HK-2 (cell line): ENCODE data around the gene INTS14.
"Not testable (repeated sequence)": the region's sequence is repeated elsewhere in the genome, so short reads cannot be mapped to it uniquely, and the experiment has no call there.

ENCODE experiments used
- DNase-seq: peaks from one replicate; pipeline ENCODE4 v3.0.0-alpha.2; 2018; ENCODE audit not compliant: unreplicated experiment

Gene INTS14

DNA sequence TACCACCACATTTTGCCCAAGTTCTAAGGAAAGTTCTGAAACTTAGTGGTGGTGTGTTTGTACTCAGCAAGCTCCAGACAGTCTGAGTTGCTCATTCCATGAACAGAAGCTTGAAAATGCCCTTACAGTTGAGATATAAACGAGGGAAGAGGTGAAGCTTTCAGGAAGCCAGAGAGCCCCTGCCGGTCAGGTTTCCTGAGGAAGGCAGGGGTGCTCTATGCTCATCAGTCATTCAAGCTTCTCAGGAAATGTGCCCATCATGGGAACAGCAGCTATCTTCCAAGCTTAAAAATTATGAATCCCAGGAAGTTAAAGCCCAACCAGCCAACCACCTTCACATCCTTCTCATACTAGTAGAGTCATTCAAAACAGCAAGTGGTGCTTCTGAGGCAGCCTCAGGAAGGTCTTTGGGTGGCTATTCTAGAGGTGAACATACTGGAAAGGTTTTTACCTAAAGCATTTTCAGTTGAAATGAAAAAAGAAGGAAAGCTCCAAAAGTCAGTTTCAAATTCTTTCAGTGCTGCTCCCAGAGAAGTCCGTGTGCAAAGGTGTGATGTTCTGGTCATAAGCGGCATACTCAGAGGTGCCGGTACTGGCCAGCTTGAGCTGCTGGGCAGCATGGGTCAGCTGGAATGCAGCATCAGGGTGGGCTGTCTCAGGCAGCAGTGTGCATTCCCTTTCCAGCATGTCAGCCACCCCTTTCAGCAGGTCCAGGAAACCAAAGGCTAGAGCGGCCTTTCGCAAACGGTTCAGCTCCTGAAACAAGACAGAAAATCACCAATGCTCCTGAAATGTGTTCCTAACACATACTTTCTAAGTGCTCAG lies 31.8 kb downstream of the INTS14 start:
- no peak for DNase-seq

DNA sequence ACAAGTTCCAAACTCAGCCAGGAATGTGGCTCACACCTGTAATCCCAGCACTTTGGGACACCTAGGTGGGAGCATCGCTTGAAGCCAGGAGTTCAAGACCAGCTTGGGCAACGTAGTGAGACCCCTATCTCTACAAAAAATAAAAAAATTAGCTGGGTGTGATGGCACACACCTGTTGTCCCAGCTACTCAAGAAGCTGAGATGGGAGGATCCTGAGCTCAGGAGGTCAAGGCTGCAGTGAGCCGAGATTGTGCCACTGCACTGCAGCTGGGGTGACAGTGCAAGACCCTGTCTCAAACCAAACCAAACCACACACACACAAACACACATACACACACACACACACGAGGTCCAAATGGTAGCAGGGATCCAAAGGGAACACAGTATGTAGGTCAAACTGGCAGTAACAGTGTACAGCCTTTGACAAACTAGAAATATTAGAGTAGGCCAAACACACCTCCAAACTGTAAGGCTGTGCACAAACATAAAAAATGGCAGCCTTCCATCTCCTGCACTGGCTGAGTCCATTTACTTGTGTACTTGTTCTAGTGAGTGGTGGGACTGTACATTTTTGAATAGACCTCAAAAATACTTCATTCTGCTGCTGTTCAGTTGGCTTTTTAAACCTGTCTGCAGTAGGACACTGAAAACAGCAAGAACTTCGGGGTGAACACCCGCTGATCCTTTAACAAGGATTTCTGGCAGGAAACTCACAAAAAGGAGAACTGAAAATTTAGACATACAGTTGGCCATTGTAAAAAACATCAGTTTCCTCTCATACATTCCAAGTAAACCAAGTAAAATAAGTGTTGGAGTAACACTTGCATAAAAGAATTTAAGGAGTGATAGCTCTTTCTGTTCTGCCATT lies 33.6 kb downstream of the INTS14 start:
- DNase-seq = no peak

DNA sequence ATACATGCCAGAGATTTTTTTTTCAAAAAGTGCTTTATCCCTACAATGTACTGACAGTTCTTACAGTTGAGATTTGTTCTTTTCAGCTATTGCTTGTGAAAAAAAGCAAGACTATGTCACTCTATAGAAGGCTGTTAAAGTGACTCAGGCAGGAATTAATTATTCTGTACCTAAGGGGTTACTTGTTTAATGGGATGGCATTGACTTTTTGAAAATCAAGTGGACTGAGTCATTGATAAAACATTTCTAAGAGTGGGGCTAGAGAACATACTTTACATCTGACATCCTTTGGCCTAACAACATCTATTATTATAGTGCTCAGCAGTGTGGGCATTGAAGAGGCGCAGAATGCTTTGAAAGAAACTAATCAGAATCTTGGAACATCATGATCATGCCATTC lies 34.3 kb downstream of the INTS14 start:
- no peak for DNase-seq

DNA sequence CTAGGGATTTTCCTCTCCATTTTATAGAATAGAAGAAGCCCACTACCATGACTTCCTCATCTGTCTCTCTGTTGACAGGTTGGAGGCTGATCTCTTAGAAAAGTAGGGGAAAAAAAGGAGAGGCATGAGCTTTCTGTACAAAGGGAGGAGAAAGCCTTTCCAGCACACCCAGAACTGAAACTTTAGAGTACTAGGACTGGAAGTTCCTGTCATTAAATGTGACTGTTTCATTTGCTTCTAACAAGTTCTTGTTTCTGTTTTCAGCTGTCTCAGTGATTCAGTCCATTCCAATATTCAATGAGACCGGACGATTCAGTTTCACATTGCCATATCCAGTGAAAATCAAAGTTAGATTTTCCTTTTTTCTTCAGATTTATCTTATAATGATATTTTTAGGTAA lies 39.0 kb downstream of the INTS14 start:
- DNase-seq = no peak

DNA sequence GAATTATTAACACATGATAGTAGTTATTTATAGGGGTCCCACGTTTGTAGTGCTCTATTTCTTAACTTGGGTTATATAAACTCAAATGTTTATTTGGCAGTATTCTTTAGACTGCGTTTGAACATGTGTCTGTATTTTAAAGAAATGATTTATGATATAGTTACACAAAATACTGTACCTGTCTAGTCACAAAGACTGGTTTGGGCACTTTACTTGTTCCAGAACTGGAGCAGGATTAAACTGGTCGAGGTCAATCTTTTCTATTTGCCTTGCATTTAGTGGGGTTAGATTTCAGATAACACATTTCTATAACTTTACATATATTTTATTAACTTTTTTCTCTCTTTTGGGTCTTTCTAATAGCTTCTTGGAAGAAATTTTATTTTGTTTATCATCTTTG lies 41.2 kb downstream of the INTS14 start:
- no peak for DNase-seq

DNA sequence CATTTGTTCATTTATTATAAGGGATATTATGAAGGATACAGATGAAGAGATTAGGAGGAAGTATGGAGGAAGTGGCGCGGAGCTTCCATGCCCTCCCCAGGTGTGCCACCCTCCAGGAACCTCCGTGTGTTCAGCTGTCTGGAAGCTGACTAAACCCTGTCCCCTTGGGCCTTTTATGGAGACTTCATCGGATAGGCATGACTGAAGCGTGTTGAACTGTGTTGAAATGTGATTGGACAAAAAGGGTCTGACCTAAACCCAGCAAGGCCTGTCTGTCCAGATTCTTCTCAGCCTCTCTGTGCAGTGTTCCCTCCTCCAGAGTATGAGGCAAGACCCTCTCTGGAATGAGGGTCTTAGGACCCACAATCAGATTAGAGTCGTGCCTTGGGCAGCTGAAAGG lies 49.0 kb downstream of the INTS14 start:
- DNase-seq = no peak

DNA sequence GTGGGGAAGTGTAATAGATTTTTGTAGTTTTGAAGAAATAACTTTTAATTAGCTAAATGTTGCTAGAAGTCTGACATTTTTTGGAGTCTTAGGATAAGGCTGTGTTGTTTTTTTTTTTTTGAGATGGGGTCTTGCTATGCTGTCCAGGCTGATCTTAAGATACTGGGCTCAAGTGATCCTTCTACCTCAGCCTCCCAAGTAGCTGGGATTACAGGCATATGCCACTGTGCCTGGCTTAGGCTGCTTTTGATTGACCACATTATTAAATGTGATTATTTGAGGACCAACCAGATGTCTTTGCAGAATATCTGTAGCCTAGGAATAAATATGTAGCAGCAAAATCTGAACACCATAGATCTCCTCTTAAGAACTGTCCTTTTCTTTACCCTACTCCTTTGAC lies 51.0 kb downstream of the INTS14 start:
- DNase-seq = no peak

DNA sequence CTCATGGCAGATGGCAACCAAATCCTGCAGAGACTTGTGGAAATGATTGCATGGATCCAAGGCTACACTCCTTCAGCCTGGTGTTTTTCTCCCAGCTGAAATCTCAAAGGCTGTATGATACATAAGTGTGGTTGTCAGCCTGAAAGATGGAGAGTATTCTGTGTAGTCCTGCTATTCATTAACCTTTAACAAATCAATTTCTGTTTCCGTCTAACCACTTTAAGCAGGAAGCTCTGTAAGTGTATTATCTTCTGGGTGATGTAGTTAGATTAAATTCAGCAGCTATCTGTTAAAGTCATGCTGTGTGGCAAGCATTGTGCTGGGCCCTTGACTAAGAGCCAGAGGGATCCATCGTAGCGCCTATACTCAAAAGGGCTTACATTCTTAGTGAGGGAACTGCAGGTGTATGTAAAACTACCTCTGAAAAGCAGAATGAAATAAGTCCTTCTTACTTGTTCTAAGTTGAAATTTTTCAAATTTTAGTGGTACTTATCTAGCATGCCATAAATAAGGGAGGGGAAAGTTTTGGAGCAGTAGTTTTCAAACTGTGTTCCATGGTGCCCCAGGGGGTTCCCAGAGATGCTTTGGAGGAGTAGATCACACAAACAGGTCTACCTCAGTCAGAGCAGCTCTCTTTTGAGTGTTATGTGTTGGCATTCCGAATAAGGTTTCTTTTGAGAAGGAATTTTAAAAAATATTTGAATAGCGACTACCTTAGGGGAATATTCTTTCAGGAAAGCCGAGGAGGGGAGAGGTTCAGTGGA lies 51.8 kb downstream of the INTS14 start:
- no peak for DNase-seq

DNA sequence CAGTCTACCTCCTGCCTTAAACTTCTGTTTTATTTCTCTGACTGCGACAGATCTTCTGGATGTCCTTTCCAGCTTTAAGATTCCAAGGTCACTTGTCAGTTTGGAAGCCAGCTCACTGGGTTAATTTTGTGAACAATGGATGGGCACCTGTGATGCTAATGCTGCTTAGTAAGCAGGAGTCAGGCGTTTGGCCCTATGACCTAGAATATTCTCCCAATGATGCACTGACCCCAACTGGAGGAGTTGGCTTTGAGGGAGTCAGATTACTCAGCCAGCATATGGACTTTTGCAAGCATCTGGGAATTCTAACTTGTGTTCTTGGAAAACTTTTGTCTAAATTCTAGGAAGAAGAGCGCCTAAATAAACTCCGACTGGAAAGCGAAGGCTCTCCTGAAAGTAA lies 52.6 kb downstream of the INTS14 start:
- no peak for DNase-seq

DNA sequence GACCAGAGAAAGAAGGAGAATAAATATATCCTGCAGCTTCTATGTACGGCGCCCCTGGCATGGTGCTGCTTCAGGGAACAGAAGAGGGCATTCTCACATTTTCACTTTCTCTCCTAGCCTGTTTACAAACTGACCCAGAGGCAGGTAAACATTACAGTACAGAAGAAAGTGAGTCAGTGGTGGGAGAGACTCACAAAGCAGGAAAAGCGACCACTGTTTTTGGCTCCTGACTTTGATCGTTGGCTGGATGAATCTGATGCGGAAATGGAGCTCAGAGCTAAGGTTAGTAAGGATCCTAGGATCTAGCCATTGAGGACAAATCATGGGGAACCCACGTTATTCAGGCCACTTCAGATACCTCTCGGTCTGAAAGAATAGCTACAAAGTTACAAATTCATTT lies 54.3 kb downstream of the INTS14 start:
- DNase-seq = no peak

DNA sequence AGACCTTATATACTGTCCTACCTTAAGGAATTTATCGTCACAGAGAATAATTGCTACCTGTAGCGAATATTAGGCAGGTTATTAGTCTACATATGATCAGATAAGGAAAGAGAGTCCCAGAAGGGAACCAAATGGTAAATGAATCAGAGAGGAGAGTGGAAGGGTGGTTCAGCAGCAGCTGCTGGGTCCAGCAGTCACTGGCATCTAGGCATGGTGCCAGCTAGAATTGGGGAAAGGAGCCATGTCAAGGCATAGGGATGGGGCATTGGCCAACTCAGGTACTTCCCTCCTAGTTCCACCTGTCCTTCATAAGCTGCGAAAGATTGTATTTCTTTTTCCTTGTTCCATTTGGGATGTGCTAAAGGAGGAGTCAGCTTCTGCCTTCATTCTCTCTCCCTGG lies 57.2 kb downstream of the INTS14 start:
- DNase-seq = no peak

DNA sequence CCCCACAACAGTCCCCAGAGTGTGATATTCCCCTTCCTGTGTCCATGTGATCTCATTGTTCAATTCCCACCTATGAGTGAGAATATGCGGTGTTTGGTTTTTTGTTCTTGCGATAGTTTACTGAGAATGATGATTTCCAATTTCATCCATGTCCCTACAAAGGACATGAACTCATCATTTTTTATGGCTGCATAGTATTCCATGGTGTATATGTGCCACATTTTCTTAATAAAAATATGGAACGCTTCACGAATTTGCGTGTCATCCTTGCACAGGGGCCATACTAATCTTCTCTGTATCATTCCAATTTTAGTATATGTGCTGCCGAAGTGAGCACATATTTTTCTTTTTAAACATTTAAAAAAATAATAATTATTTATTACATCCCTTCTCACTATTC lies 58.1 kb downstream of the INTS14 start:
- not testable (repeated sequence) for DNase-seq

DNA sequence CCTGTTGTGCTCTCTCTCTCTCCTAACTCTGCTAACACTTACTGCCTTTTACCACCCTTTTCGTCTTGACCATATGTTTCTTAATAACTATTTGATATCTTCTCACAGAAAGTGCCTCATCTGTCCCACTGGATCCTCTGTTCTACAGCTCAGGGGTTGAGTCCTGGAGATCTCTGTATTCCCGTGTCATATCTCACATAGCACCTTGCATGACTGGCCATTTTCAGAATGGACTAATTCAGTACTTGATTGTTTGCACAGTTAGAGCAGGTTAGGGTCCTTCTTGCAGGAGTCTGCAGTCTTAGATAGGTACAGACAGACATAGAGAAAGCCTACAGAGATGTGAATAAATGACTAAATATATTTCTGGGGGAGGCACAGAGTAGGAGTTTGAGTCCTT lies 59.7 kb downstream of the INTS14 start:
- DNase-seq = no peak

DNA sequence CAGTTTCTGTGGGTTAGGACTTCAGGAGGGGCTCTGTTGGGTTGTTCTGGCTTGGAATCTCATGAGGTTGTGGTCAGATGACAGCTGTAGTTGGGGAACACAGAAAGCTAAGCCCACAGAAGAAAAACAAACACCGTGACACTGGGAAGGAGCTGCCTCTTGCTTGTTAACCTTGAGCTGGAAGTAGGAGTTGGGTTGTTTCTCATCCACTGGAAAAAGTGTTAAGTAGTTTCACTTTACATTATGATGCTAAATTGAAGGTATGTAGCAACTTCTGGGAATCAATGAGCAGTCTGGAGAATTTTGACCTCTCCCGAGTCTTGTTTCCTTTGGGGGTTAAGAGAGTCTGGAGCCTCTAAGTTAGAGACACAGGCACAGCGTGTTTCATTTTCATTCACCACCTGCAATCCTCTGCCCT lies 60.2 kb downstream of the INTS14 start:
- no peak for DNase-seq

DNA sequence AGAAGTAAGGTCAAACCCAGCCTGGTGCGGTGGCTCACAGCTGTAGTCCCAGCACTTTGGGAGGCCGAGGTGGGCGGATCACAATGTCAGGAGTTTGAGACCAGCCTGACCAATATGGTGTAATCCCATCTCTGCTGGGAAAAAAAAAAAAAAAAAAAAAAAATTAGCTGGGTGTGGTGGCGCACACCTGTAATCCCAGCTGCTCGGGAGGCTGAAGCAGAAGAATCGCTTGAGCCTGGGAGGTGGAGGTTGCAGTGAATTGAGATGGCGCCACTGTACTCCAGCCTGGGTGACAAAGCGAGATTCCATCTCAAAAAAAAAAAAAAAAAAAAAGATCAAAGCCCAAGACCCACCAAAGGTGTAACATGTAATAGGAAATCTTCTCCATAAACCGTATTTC lies 61.6 kb downstream of the INTS14 start:
- not testable (repeated sequence) for DNase-seq

DNA sequence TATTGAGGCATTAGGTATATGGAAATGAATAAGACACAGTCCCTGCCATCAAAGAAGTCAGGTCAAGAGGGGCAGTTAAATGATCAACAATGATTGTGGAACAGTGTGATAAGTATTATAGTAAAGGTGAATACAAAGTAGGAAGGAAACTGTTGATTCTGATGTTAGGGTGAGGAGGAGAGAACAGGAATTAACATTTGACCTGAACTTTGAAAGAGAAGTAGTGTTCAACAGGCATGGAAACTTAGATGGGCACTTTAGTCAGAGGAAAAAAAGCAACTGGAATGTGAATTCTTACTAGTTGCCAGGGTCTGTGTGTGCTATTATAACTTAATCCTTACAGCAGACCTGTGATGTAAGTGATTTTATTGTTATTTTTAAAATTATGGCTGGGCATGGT lies 63.1 kb downstream of the INTS14 start:
- DNase-seq = no peak

DNA sequence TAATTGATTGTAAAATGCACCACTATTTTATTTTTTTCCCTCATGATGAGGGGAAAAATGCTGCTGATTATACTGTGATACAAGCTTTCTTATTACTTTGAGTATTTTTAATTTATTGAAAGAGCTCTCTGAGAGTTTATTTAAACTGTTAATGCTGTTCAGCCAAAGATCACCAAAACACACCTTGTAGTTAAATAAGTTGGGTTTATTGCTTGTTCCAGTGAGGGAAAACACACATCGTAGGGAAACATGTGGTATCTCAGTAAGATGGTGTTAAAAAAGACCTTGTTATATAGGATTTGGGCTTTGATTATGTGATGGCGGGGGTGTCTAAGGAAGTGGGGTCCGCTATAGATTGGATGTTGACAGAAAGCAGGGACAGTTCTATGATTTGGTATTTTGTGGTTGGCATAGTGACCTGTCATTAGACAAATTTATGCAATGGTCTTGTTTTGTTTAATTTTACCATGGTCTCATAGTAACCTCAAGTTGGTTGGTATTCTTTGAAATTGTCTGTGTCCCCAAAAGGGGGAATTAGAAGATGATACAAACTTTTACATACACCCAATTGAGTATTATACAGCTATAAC lies 69.6 kb downstream of the INTS14 start:
- no peak for DNase-seq

DNA sequence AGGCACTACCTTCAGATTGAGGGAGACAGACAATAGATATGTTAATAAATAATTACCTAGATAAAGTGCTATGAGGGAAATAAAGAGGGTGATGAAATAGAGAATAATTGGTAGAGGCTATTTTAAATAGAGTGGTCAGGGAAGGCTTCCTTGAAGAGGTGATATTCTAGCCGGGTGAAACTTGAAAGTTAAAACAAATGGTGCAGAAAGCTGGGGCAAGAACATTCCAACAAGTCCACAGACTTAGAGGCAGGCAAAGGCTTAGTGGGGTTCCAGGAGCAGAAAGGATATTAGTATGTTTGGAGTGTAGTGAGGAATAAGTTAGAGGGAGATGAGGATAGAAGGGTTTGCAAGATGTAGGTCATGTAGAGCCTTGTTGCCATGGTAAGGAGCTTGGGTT lies 70.6 kb downstream of the INTS14 start:
- DNase-seq = no peak

DNA sequence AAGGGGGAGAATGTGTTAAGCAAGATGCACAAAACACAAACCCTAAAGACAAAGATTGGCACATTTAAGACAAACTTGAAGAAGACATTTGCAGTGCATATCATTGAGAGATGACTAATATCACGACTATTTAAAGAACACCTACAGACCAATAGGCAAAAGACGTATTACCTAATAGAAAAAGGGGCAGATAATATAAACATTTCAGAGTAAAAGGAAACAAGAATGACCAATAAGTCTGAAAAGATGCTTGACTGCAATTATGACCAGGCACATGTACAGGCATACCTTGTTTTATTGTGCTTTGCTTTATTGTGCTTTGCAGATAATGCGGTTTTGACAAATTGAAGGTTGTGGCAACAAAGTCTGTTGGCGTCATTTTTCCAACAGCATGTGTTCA lies 75.7 kb downstream of the INTS14 start:
- DNase-seq = no peak

DNA sequence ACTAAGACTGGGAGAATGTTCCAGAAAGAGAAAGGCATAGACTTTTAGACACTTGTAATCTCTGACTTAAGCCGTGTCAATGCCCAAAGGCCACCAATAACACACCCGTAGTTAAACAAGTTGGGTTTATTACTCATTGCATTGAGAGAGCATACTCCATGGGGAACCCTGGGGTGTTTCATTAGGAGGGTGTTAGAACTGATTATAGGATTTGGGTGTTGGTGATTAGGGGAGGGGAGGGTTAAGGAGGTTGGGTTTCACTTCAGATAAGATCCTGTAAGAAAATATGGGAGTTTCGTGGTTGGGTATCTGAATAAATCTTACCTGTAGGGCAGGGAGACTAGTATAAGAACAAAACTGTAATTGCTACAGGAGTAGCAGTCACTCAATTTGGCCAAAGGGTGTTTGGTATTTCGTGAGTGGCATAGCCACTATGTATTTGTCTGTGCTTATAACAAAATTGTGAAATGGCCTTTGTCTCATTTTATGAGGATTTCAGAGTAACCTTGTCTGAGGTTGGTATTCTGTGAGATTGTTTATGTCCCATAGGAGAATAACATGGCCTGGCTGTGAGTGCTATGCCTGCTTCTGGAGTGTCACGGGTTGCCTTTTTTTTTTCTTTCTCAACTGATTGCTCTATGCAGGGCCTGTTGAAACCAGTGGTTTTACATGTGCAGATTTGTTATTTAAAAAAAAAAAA lies 77.7 kb downstream of the INTS14 start:
- DNase-seq = no peak

DNA sequence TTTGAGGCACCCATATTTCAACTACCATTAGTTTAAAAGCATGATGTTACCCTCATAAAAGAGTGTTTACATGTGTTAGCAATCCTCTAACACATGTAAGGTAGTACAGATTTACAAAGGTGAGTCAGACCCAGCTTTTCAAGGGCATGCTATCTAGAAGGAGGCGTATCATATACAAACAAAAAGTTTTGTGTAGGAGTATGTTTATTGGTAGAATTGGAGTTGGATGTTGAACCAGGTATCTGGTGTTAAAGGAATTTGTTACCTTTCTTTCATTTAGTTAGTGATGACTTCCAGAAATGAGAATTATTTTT lies 78.2 kb downstream of the INTS14 start:
- no peak for DNase-seq
